CD4-positive, alpha-beta T cell (primary cell): ENCODE measurements around the gene ITGAL. TPM values are rescaled to one million over a fixed set of nuclear protein-coding genes. Genes with fewer than 3 reads are reported as not detected.

ENCODE experiments used
- ATAC-seq: fragments of 200-7000 bp; cut with Tn5 transposase; one replicate; pipeline ENCODE4 v1.10.0; 2022; ENCODE audit warnings: mild to moderate bottlenecking; ENCODE audit not compliant: poor library complexity
- CTCF ChIA-PET: fragments of 350-600 bp; sonication (Branson Sonifier 250); formaldehyde crosslinking; loops from one replicate; lab custom pipeline; 2021; ENCODE audit warnings: antibody characterized with exemption, inconsistent platforms; lab: Charles Lee
- POLR2A ChIA-PET: fragments of 350-600 bp; sonication (Branson Sonifier 250); formaldehyde crosslinking; loops from one replicate; lab custom pipeline; 2021; ENCODE audit warnings: antibody characterized with exemption, inconsistent platforms; lab: Charles Lee
- DNase-seq, 14 experiments: peaks; one replicate each; pipeline ENCODE4 v3.0.0-alpha.2; 2013 to 2020; ENCODE audit warnings: mixed read lengths in 2 of 14
- H3K27ac ChIP-seq, 2 donors: one replicate each; pipeline versions ENCODE4 v1.5.1 to v1.7.0; 2013; ENCODE audit warnings: low read length in 2 of 2, low read depth in 1 of 2, mild to moderate bottlenecking in 1 of 2
- H3K27me3 ChIP-seq, 2 experiments: 1 replicate in 1 of 2; 2 replicates in 1 of 2; pipeline versions ENCODE4 v1.6.1 to v1.7.0; 2013; ENCODE audit warnings: low read length in 2 of 2, control low read depth in 1 of 2, mild to moderate bottlenecking in 1 of 2, moderate library complexity in 1 of 2; ENCODE audit not compliant: insufficient read depth in 2 of 2, control insufficient read depth in 1 of 2
- H3K36me3 ChIP-seq: one replicate; pipeline ENCODE4 v1.6.1; 2013; ENCODE audit warnings: low read length, control low read depth; ENCODE audit not compliant: insufficient read depth
- H3K4me1 ChIP-seq: one replicate; pipeline ENCODE4 v1.6.1; 2013; ENCODE audit warnings: low read length, control low read depth; ENCODE audit not compliant: insufficient read depth
- H3K4me3 ChIP-seq: one replicate; pipeline ENCODE4 v1.5.1; 2013; ENCODE audit warnings: mild to moderate bottlenecking, low read length, moderate library complexity
- H3K9me3 ChIP-seq, 2 experiments: 1 replicate in 1 of 2; 2 replicates in 1 of 2; pipeline versions ENCODE4 v1.6.1 to v1.7.0; 2013; ENCODE audit warnings: low read length in 2 of 2, mild to moderate bottlenecking in 2 of 2, control low read depth in 1 of 2, moderate library complexity in 1 of 2; ENCODE audit not compliant: control insufficient read depth in 1 of 2, insufficient read depth in 1 of 2
- H3K27ac Mint-ChIP-seq: one replicate; pipeline ENCODE4 v1.8.0; 2020; ENCODE audit warnings: mixed read lengths
- H3K27me3 Mint-ChIP-seq: one replicate; pipeline ENCODE4 v1.8.0; 2021; ENCODE audit warnings: mixed read lengths
- H3K36me3 Mint-ChIP-seq: one replicate; pipeline ENCODE4 v1.8.0; 2021; ENCODE audit warnings: low read depth, mixed read lengths
- H3K4me1 Mint-ChIP-seq: one replicate; pipeline ENCODE4 v1.8.0; 2021; ENCODE audit warnings: low read depth, mixed read lengths
- H3K4me3 Mint-ChIP-seq: one replicate; pipeline ENCODE4 v1.8.0; 2020; ENCODE audit warnings: mild to moderate bottlenecking, mixed read lengths
- H3K9me3 Mint-ChIP-seq: one replicate; pipeline ENCODE4 v1.8.0; 2020; ENCODE audit warnings: mixed read lengths
- CTCF ChIP-seq: fragments of 200-600 bp; IDR thresholded peaks from one replicate; pipeline ENCODE4 v1.8.0; 2022; ENCODE audit warnings: antibody characterized with exemption, mild to moderate bottlenecking
- intact Hi-C, 2 experiments: fragments of 100-400 bp; cut with DNase I in 1 of 2; cut with micrococcal nuclease in 1 of 2; formaldehyde crosslinking; loops; one replicate each; pipeline versions ENCODE4 v1.15.1 to v1.9.0; 2023 to 2025; cut with DNase I, micrococcal nuclease
- total RNA-seq, 174 experiments: library from RNA in 2 of 174; stranded (reverse) in 2 of 174; gene quantifications; one replicate each; pipeline ENCODE4 v1.2.3 and lab custom pipeline; 2021 to 2026

ITGAL gene
- total RNA-seq, 2 experiments from 2014 or later, result 186 to 187 TPM

- Histone ChIP-seq H3K27ac (no peak overlapping the region), H3K27me3 (no peaks in the 10 kb centered on the region), H3K9me3 (no peaks in the 10 kb centered on the region), H3K4me3 (no peak overlapping the region), H3K36me3 (peaks cover 6% of the 10 kb centered on the region), H3K4me1 (peaks cover 37% of the 10 kb centered on the region)
- Mint-ChIP-seq H3K9me3 (no peaks in the 10 kb centered on the region), H3K27ac (peak overlapping the region; percentile 31), H3K36me3 (peaks cover 15% of the 10 kb centered on the region), H3K27me3 (no peaks in the 10 kb centered on the region), H3K4me3 (peak overlapping the region; percentile 42), H3K4me1 (peaks cover 36% of the 10 kb centered on the region)
- intact Hi-C loops, result no loop called here
- CTCF ChIA-PET, result no interaction called here
- POLR2A ChIA-PET, result no interaction called here
- DNase-seq, result no peak
- TF ChIP-seq CTCF, result no peak
- ATAC-seq, result no peak
Measured at GRCh38 chr16:30548416-30549253, 76.1 kb downstream of the ITGAL start.

GRCh38 chr16:30551781-30552180 is 79.2 kb downstream of the ITGAL start:
- peak overlapping the region; percentile 48 to 56 for H3K27ac ChIP-seq
- peaks cover 50% of the 10 kb centered on the region for H3K4me1 Mint-ChIP-seq
- ATAC-seq (peak; percentile 86), DNase-seq (peak; percentile 32 to 93 (median 64))
- no peaks in the 10 kb centered on the region for H3K9me3 Mint-ChIP-seq
- no peaks in the 10 kb centered on the region for H3K9me3 ChIP-seq
- peak overlapping the region; percentile 22 for H3K4me3 ChIP-seq
- no peaks in the 10 kb centered on the region for H3K27me3 ChIP-seq
- H3K27me3 Mint-ChIP-seq, result no peaks in the 10 kb centered on the region
- ChIA-PET POLR2A (interaction anchor here (0.7 to 1.5 kb wide), 12 partner anchors 9 to 144 kb away, joined by 3 to 19 read pairs (median 3); partner anchors contain the start of genes FBRS, ZNF688, ZNF689 and ZNF747), CTCF (interaction anchor here (1.1 to 5.8 kb wide), 3 partner anchors 17 to 122 kb away, joined by 3 to 40 read pairs (median 6); partner anchors contain the start of genes DCTPP1 and ZNF747)
- intact Hi-C loops, result loop anchor here in 1 of 2 experiments (2.0 kb wide), 1 partner anchor 17 kb away; the partner anchor contains the start of gene ZNF747
- peaks cover 68% of the 10 kb centered on the region for H3K4me1 ChIP-seq
- TF ChIP-seq CTCF, result no peak
- H3K36me3 ChIP-seq, result peaks cover 35% of the 10 kb centered on the region
- H3K4me3 Mint-ChIP-seq, result peak overlapping the region; percentile 79
- peaks cover 35% of the 10 kb centered on the region for H3K36me3 Mint-ChIP-seq
- H3K27ac Mint-ChIP-seq, result peak overlapping the region; percentile 89

- TF ChIP-seq CTCF, result no peak
- H3K36me3 Mint-ChIP-seq, result peaks cover 39% of the 10 kb centered on the region
- Histone ChIP-seq H3K27me3 (no peaks in the 10 kb centered on the region), H3K36me3 (peaks cover 35% of the 10 kb centered on the region), H3K27ac (peak overlapping the region; percentile 48 to 56), H3K9me3 (no peaks in the 10 kb centered on the region), H3K4me3 (no peak overlapping the region), H3K4me1 (peaks cover 78% of the 10 kb centered on the region)
- H3K9me3 Mint-ChIP-seq, result no peaks in the 10 kb centered on the region
- ATAC-seq (no peak), DNase-seq (peak in 1 of 14 experiments; percentile 14)
- H3K4me3 Mint-ChIP-seq, result peak overlapping the region; percentile 50
- H3K27ac Mint-ChIP-seq, result peak overlapping the region; percentile 89
- H3K4me1 Mint-ChIP-seq, result peaks cover 50% of the 10 kb centered on the region
- H3K27me3 Mint-ChIP-seq, result no peaks in the 10 kb centered on the region
- ChIA-PET POLR2A (interaction anchor here (1.2 to 2.7 kb wide), 2 partner anchors 19 to 123 kb away, joined by 4 to 12 read pairs; partner anchors contain the start of genes DCTPP1 and ZNF688), CTCF (interaction anchor here (5.8 kb wide), 1 partner anchor 18 kb away, joined by 40 read pairs; the partner anchor contains the start of gene ZNF747)
- intact Hi-C loops, result no loop called here
Measured at GRCh38 chr16:30552956-30553355, 80.4 kb downstream of the ITGAL start.
